ENCODE results near the gene EIF4EBP2. TPM values are rescaled to one million over a fixed set of nuclear protein-coding genes. Genes with fewer than 3 reads are reported as not detected.

Gene EIF4EBP2
- total and polyA plus RNA-seq, 2 donors (not counting 3 experiments of a cell fraction or from before 2014, with no cell fraction given) = 18.2 to 47.0 TPM

DNA sequence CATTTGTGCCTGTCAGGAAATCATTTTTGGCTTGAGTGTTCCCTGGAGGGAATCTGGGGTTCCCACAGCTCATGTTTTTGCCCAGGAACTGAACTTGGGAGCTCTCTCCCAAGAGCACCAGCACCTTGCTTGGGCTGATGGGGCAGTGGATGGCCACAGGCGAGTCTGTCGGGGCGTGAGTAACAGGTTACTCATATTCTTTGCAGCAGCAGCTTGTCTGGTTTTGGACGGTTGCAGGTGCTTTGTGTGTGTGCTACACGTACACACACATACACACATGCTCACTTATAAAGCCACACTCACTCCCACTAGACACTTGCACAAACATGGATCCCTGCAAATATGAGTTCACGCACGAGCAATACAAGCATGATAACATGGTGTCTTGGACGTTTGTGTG is 71.7 kb downstream of the EIF4EBP2 start:
- no peaks in the 10 kb centered on the region for H4K20me1 ChIP-seq (replicated peaks; ENCODE audit: control insufficient read depth, extremely low read depth, insufficient read depth, low read length)
- dilution Hi-C loops (cut with MboI; ENCODE audit: extremely low pct_ligation_motif_present, low sequenced_read_pairs) (no loop called here), intact Hi-C loops (cut with micrococcal nuclease) (no loop called here)
- H3K4me2 ChIP-seq (ENCODE audit: insufficient read depth, low read length) = no peak overlapping the region
- no peak overlapping the region for H3K9ac ChIP-seq (replicated peaks; ENCODE audit: extremely low read depth, insufficient read depth, low read length)
- peaks cover 0 to 4% of the 10 kb centered on the region in 2 experiments for H3K27me3 ChIP-seq (ENCODE audit: control insufficient read depth in 2 of 2, insufficient read depth in 2 of 2, low read length in 2 of 2)
- TF ChIP-seq POLR2AphosphoS5 (IDR thresholded peaks at IDR 0.05; ENCODE audit: insufficient read depth, low read depth, low read length) = no peak
- TF ChIP-seq FOS (IDR thresholded peaks at IDR 0.05; ENCODE audit: borderline replicate concordance, insufficient read depth, low read length) = no peak
- no peak for TF ChIP-seq GATA2 (IDR thresholded peaks at IDR 0.05; ENCODE audit: insufficient read depth, insufficient read length, low read depth, low read length)
- TF ChIP-seq, protein P1, sequence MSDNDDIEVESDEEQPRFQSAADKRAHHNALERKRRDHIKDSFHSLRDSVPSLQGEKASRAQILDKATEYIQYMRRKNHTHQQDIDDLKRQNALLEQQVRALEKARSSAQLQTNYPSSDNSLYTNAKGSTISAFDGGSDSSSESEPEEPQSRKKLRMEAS (IDR thresholded peaks at IDR 0.05; ENCODE audit: insufficient read depth, insufficient read length) = no peak
- no peak for TF ChIP-seq EZH2 (IDR thresholded peaks at IDR 0.05; ENCODE audit: borderline replicate concordance, low read depth, low read length, severe bottlenecking)
- no peak for TF ChIP-seq POLR2A (IDR thresholded peaks at IDR 0.05; ENCODE audit: low read depth, low read length)
- TF ChIP-seq, protein P2, sequence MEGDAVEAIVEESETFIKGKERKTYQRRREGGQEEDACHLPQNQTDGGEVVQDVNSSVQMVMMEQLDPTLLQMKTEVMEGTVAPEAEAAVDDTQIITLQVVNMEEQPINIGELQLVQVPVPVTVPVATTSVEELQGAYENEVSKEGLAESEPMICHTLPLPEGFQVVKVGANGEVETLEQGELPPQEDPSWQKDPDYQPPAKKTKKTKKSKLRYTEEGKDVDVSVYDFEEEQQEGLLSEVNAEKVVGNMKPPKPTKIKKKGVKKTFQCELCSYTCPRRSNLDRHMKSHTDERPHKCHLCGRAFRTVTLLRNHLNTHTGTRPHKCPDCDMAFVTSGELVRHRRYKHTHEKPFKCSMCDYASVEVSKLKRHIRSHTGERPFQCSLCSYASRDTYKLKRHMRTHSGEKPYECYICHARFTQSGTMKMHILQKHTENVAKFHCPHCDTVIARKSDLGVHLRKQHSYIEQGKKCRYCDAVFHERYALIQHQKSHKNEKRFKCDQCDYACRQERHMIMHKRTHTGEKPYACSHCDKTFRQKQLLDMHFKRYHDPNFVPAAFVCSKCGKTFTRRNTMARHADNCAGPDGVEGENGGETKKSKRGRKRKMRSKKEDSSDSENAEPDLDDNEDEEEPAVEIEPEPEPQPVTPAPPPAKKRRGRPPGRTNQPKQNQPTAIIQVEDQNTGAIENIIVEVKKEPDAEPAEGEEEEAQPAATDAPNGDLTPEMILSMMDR (IDR thresholded peaks at IDR 0.05; ENCODE audit: extremely low read depth in 1 of 2, insufficient read depth in 1 of 2, low read depth in 1 of 2, low read length in 2 of 2) = no peak
- TF ChIP-seq MYC (IDR thresholded peaks at IDR 0.05; ENCODE audit: low read depth, low read length) = no peak
- TF ChIP-seq JUN (IDR thresholded peaks at IDR 0.05; ENCODE audit: borderline replicate concordance, insufficient read depth, insufficient read length, low read depth) = no peak
- DNase-seq (ENCODE audit: low read depth, low spot score) (no peak), FAIRE-seq (no peak)
- BruUV-seq (replicated peaks) = no TSS peak
- POLR2A ChIA-PET = no interaction called here
- no peak overlapping the region for H3K4me3 ChIP-seq (replicated peaks in 1 of 3; ENCODE audit: insufficient read depth in 1 of 3, low read depth in 1 of 3, low read length in 3 of 3)
- H3K4me1 ChIP-seq (ENCODE audit: control insufficient read depth, extremely low read depth, insufficient read depth, low read length) = peaks cover 27% of the 10 kb centered on the region
- H2AFZ ChIP-seq (ENCODE audit: low read depth, low read length) = no peak overlapping the region
- CTCF ChIA-PET = interaction anchor here (0.9 to 2.9 kb wide), 2 partner anchors 15 to 24 kb away, joined by 3 to 16 read pairs; no protein-coding TSS in a partner anchor
- no peaks in the 10 kb centered on the region for H3K9me1 ChIP-seq (replicated peaks; ENCODE audit: control insufficient read depth, extremely low read depth, insufficient read depth, low read length)
- no peaks in the 10 kb centered on the region for H3K9me3 ChIP-seq (replicated peaks; ENCODE audit: control insufficient read depth, insufficient read depth, low read length)
- no peaks in the 10 kb centered on the region for H3K79me2 ChIP-seq (ENCODE audit: control insufficient read depth, insufficient read depth, low read length)
- no peak overlapping the region for H3K27ac ChIP-seq (ENCODE audit: insufficient read depth, low read depth, low read length)
- H3K36me3 ChIP-seq (ENCODE audit: control insufficient read depth in 2 of 2, extremely low read depth in 1 of 2, insufficient read depth in 2 of 2, low read length in 2 of 2) = no peaks in the 10 kb centered on the region

Measured in endothelial cell of umbilical vein (primary cell).